Esophagus squamous epithelium (tissue), 5 donors: ENCODE results near the gene ISLR2. TPM values are rescaled to one million over a fixed set of nuclear protein-coding genes. Genes with fewer than 3 reads are reported as not detected.

Experiments
- DNase-seq: peaks from one replicate; lab custom pipeline; 2025; lab: John Stamatoyannopoulos, UW
- H3K27ac ChIP-seq, 4 donors: fragments of 200-600 bp; sonication (generic); one replicate each; pipeline ENCODE4 v1.5.1; 2016 to 2019; ENCODE audit warnings: mild to moderate bottlenecking in 1 of 4
- H3K27me3 ChIP-seq, 4 donors: fragments of 200-600 bp; sonication (generic); 1 replicate in 3 of 4; 2 replicates in 1 of 4; pipeline versions ENCODE4 v1.5.1 to v1.6.0; 2017 to 2021; ENCODE audit warnings: antibody characterized with exemption in 1 of 4
- H3K36me3 ChIP-seq, 3 donors: fragments of 200-600 bp; sonication (generic); one replicate each; pipeline ENCODE4 v1.5.1; 2016 to 2019
- H3K4me1 ChIP-seq, 3 donors: fragments of 200-600 bp; sonication (generic); one replicate each; pipeline ENCODE4 v1.5.1; 2017 to 2019
- H3K4me3 ChIP-seq, 4 donors: fragments of 200-600 bp; sonication (generic); 1 replicate in 3 of 4; 2 replicates in 1 of 4; pipeline ENCODE4 v1.5.1; 2016 to 2019; ENCODE audit warnings: mild to moderate bottlenecking in 2 of 4, moderate library complexity in 1 of 4
- H3K9me3 ChIP-seq, 3 donors: fragments of 200-600 bp; sonication (generic); one replicate each; pipeline ENCODE4 v1.5.1; 2016 to 2019
- CTCF ChIP-seq, 6 experiments: fragments of 450-650 bp in 4 of 6; fragments of 200-600 bp in 2 of 6; sonication (generic) in 2 of 6; IDR thresholded peaks; one replicate each; pipeline ENCODE4 v1.5.1; 2016 to 2019; ENCODE audit warnings: antibody characterized with exemption in 6 of 6, mild to moderate bottlenecking in 4 of 6, moderate library complexity in 4 of 6
- POLR2A ChIP-seq, 4 donors: fragments of 450-650 bp; IDR thresholded peaks; one replicate each; pipeline ENCODE4 v1.6.1; 2017; ENCODE audit warnings: antibody characterized with exemption in 4 of 4, mild to moderate bottlenecking in 4 of 4, moderate library complexity in 3 of 4
- WGBS, 2 donors: methylation state at CpG; one replicate each; pipeline ENCODE4 v1.1.5; 2018; 5-methylcytosine and 5-hydroxymethylcytosine counted together
- intact Hi-C: fragments of 100-400 bp; cut with DNase I; formaldehyde crosslinking; loops from one replicate; pipeline ENCODE4 v1.15.0; 2022
- total RNA-seq, 4 donors: library from RNA; depleted of rRNA; stranded (reverse); fragments of >200 nt; gene quantifications; one replicate each; pipeline ENCODE4 v1.1.0, GENCODE V29; 2016
- donor health status: DM: yes; HTN: yes; CAD: no.

Gene ISLR2
- total RNA-seq, 4 donors from 2014 or later, result 0.13 to 0.76 TPM; not detected in 2

GRCh38 chr15:74138642-74139041 is 8.3 kb downstream of the ISLR2 start:
- no peak for DNase-seq
- TF ChIP-seq CTCF (IDR thresholded peaks at IDR 0.05) (no peak), POLR2A (IDR thresholded peaks at IDR 0.05) (no peak)
- peaks cover 11 to 96% (median 25%) of the 10 kb centered on the region in 4 donors for H3K27me3 ChIP-seq
- WGBS, 2 donors, result 81 to 100% methylated on average over 1 to 3 of the region's 4 CpGs
- no peak overlapping the region for H3K4me3 ChIP-seq
- H3K9me3 ChIP-seq, result no peaks in the 10 kb centered on the region
- H3K36me3 ChIP-seq, result no peaks in the 10 kb centered on the region
- H3K27ac ChIP-seq, result no peak overlapping the region
- intact Hi-C loops, result no loop called here
- H3K4me1 ChIP-seq, result peaks cover 17 to 39% (median 17%) of the 10 kb centered on the region in 3 donors

- TF ChIP-seq CTCF (IDR thresholded peaks at IDR 0.05), result no peak
- no peak for TF ChIP-seq POLR2A (IDR thresholded peaks at IDR 0.05)
- peaks cover 0 to 5% (median 0%) of the 10 kb centered on the region in 3 donors for H3K9me3 ChIP-seq
- no peak overlapping the region for H3K27ac ChIP-seq
- no peak overlapping the region for H3K4me3 ChIP-seq
- peaks cover 0 to 85% (median 9%) of the 10 kb centered on the region in 4 donors for H3K27me3 ChIP-seq
- no peak for DNase-seq
- intact Hi-C loops, result no loop called here
- WGBS, 2 donors, result 91 to 95% methylated on average over 1 of the region's 1 CpG
- peaks cover 7 to 11% (median 8%) of the 10 kb centered on the region in 3 donors for H3K4me1 ChIP-seq
- no peaks in the 10 kb centered on the region for H3K36me3 ChIP-seq
Observed at GRCh38 chr15:74141591-74141990, 11.2 kb downstream of the ISLR2 start.

GRCh38 chr15:74144153-74144775 is 13.9 kb downstream of the ISLR2 start:
- H3K4me3 ChIP-seq, result no peak overlapping the region
- intact Hi-C loops, result no loop called here

GRCh38 chr15:74146277-74146800 is 16.0 kb downstream of the ISLR2 start:
- 100% methylated on average over 1 of the region's 1 CpG for WGBS, 2 donors
- no peaks in the 10 kb centered on the region for H3K4me1 ChIP-seq
- H3K27ac ChIP-seq, result no peak overlapping the region
- H3K9me3 ChIP-seq, result peaks cover 0 to 8% (median 0%) of the 10 kb centered on the region in 3 donors
- H3K36me3 ChIP-seq, result no peaks in the 10 kb centered on the region
- intact Hi-C loops, result no loop called here
- DNase-seq, result no peak
- H3K4me3 ChIP-seq, result no peak overlapping the region
- TF ChIP-seq CTCF (IDR thresholded peaks at IDR 0.05) (no peak), POLR2A (IDR thresholded peaks at IDR 0.05) (no peak)
- peaks cover 0 to 56% (median 0%) of the 10 kb centered on the region in 4 donors for H3K27me3 ChIP-seq

More at GRCh38 chr15:74144153-74144775, 13.9 kb downstream of the ISLR2 start:
- WGBS, 2 donors, result 63 to 79% methylated on average over 6 of the region's 6 CpGs
- no peaks in the 10 kb centered on the region for H3K36me3 ChIP-seq
- peaks cover 0 to 75% (median 0%) of the 10 kb centered on the region in 4 donors for H3K27me3 ChIP-seq
- TF ChIP-seq POLR2A (IDR thresholded peaks at IDR 0.05) (no peak), CTCF (IDR thresholded peaks at IDR 0.05) (no peak)
- H3K4me1 ChIP-seq, result no peaks in the 10 kb centered on the region
- H3K9me3 ChIP-seq, result peaks cover 0 to 8% (median 0%) of the 10 kb centered on the region in 3 donors
- DNase-seq, result no peak
- H3K27ac ChIP-seq, result no peak overlapping the region

- H3K36me3 ChIP-seq, result no peaks in the 10 kb centered on the region
- intact Hi-C loops, result no loop called here
- no peak for DNase-seq
- H3K4me1 ChIP-seq, result no peaks in the 10 kb centered on the region
- TF ChIP-seq CTCF (IDR thresholded peaks at IDR 0.05) (no peak), POLR2A (IDR thresholded peaks at IDR 0.05) (no peak)
- H3K27ac ChIP-seq, result no peak overlapping the region
- peaks cover 0 to 8% (median 0%) of the 10 kb centered on the region in 3 donors for H3K9me3 ChIP-seq
- H3K4me3 ChIP-seq, result no peak overlapping the region
- H3K27me3 ChIP-seq, result peaks cover 0 to 49% (median 0%) of the 10 kb centered on the region in 4 donors
- 47 to 52% methylated on average over 2 of the region's 2 CpGs for WGBS, 2 donors
Observed at GRCh38 chr15:74147051-74147450, 16.7 kb downstream of the ISLR2 start.
